OCI-LY3 (cell line): ENCODE data around the gene CCDC3.

Experiments
- H2AFZ ChIP-seq: fragments of 200-600, 300-600 bp; shearing (Covaris generic); 2 replicates; pipeline ENCODE4 v1.6.0; 2014; ENCODE audit warnings: antibody characterized with exemption, low read depth, low read length
- H3K27ac ChIP-seq: fragments of 200-600, 300-600 bp; sonication (generic); 2 replicates; pipeline ENCODE4 v1.5.1; 2014; ENCODE audit warnings: mild to moderate bottlenecking, low read length, moderate library complexity, mixed read lengths
- H3K27me3 ChIP-seq: fragments of 200-600, 300-600 bp; sonication (generic); 2 replicates; pipeline ENCODE4 v1.6.1; 2014; ENCODE audit warnings: low read depth, low read length, mixed read lengths
- H3K36me3 ChIP-seq: fragments of 200-600, 300-600 bp; sonication (generic); replicated peaks from 2 replicates; pipeline ENCODE3; 2014; ENCODE audit warnings: low read depth, low read length, mixed read lengths
- H3K4me1 ChIP-seq: fragments of 300-600, 200-600 bp; sonication (generic); 2 replicates; pipeline ENCODE4 v1.6.1; 2014; ENCODE audit warnings: low read length, mixed read lengths
- H3K4me2 ChIP-seq: fragments of 200-600, 300-600 bp; sonication (generic); 2 replicates; pipeline ENCODE4 v1.6.1; 2014; ENCODE audit warnings: low read length, mixed read lengths
- H3K4me3 ChIP-seq: fragments of 300-600, 200-600 bp; sonication (generic); 2 replicates; pipeline ENCODE4 v1.5.1; 2014; ENCODE audit warnings: antibody characterized with exemption, mild to moderate bottlenecking, low read length, moderate library complexity
- H3K79me2 ChIP-seq: fragments of 300-600, 200-600 bp; shearing (Covaris generic); 2 replicates; pipeline ENCODE4 v1.6.1; 2014; ENCODE audit warnings: mild to moderate bottlenecking, low read length, mixed read lengths
- H3K9ac ChIP-seq: fragments of 300-600, 200-600 bp; shearing (Covaris generic); 2 replicates; pipeline ENCODE4 v1.6.0; 2014; ENCODE audit warnings: mild to moderate bottlenecking, low read length, moderate library complexity
- H3K9me3 ChIP-seq: fragments of 200-600, 300-600 bp; shearing (Covaris generic); 2 replicates; pipeline ENCODE4 v1.6.1; 2014; ENCODE audit warnings: low read length, mixed read lengths; ENCODE audit not compliant: insufficient read depth
- H4K20me1 ChIP-seq: fragments of 200-600, 300-600 bp; sonication (generic); 2 replicates; pipeline ENCODE4 v1.6.1; 2016; ENCODE audit warnings: low read length, mixed read lengths; ENCODE audit not compliant: insufficient read depth
- EZH2phosphoT487 ChIP-seq: fragments of 200-600 bp; shearing (Covaris generic); IDR thresholded peaks from 2 replicates; pipeline ENCODE4 v1.6.1; 2018; ENCODE audit warnings: antibody characterized with exemption, mixed run types, low read depth
- TF ChIP-seq, protein P1 (sequence below): fragments of 200-600, 300-600 bp; sonication (generic); IDR thresholded peaks from 2 replicates; pipeline ENCODE4 v1.5.1; 2014; ENCODE audit warnings: antibody characterized with exemption, low read length, low read depth

The CCDC3 gene

DNA sequence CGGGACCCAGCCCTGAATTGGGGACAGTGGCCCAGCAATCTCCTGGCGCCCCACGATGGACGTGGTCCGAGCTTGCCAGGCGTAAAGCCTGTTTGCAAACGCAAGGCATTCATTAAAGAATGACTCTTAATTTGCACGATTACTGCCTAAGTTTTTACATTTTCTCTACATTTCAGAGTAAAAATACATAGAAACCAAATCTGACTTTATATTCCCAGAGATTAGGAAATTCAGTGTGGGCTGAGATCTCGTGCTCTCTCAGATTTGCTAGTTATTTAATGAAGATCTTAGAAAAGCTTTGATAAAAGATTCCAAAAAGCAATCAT, 337 bp upstream of the CCDC3 start:
- no peak overlapping the region for H3K9ac ChIP-seq

DNA sequence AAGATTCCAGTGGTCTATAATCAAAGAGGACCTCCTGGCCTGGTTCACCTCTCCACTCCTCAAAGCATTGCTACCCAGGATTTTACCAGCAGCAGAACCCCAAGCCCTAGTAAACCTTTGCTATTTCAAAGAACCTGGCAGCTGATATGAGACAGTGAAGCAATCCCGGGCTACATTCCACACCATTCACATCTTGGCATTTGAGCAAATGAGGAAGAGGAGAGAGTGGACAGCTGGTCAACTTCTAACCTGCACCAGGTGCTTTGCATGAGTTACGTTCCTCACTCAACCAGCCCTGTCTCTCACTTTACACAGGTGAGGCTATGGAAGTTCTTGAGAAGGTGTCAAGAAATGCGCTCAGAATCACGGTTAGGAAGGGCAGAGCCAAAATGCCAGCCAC, 1.1 kb downstream of the CCDC3 start:
- Histone ChIP-seq H3K9me3 (no peaks in the 10 kb centered on the region), H3K4me1 (peaks cover 7% of the 10 kb centered on the region), H2AFZ (no peak overlapping the region), H3K27me3 (no peaks in the 10 kb centered on the region; the same call in 1 of the 2 replicates), H3K27ac (no peak overlapping the region), H3K4me3 (no peak overlapping the region), H3K79me2 (no peaks in the 10 kb centered on the region), H3K36me3 (no peaks in the 10 kb centered on the region), H3K4me2 (no peak overlapping the region), H3K9ac (no peak overlapping the region), H4K20me1 (no peaks in the 10 kb centered on the region)
- TF ChIP-seq, protein P1, sequence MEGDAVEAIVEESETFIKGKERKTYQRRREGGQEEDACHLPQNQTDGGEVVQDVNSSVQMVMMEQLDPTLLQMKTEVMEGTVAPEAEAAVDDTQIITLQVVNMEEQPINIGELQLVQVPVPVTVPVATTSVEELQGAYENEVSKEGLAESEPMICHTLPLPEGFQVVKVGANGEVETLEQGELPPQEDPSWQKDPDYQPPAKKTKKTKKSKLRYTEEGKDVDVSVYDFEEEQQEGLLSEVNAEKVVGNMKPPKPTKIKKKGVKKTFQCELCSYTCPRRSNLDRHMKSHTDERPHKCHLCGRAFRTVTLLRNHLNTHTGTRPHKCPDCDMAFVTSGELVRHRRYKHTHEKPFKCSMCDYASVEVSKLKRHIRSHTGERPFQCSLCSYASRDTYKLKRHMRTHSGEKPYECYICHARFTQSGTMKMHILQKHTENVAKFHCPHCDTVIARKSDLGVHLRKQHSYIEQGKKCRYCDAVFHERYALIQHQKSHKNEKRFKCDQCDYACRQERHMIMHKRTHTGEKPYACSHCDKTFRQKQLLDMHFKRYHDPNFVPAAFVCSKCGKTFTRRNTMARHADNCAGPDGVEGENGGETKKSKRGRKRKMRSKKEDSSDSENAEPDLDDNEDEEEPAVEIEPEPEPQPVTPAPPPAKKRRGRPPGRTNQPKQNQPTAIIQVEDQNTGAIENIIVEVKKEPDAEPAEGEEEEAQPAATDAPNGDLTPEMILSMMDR: no peak
- no peak for TF ChIP-seq EZH2phosphoT487

More for the DNA sequence above, 337 bp upstream of the CCDC3 start:
- peak overlapping the region; percentile 52 for H3K4me2 ChIP-seq
- no peaks in the 10 kb centered on the region for H4K20me1 ChIP-seq
- no peaks in the 10 kb centered on the region for H3K79me2 ChIP-seq
- H3K27ac ChIP-seq: no peak overlapping the region
- H3K4me1 ChIP-seq: peaks cover 7% of the 10 kb centered on the region
- no peaks in the 10 kb centered on the region for H3K36me3 ChIP-seq
- H3K9me3 ChIP-seq: no peaks in the 10 kb centered on the region
- TF ChIP-seq, protein P1: no peak
- TF ChIP-seq EZH2phosphoT487: no peak
- H3K27me3 ChIP-seq: no peaks in the 10 kb centered on the region; the same call in 1 of the 2 replicates
- no peak overlapping the region for H2AFZ ChIP-seq
- H3K4me3 ChIP-seq: peak overlapping the region; percentile 68

DNA sequence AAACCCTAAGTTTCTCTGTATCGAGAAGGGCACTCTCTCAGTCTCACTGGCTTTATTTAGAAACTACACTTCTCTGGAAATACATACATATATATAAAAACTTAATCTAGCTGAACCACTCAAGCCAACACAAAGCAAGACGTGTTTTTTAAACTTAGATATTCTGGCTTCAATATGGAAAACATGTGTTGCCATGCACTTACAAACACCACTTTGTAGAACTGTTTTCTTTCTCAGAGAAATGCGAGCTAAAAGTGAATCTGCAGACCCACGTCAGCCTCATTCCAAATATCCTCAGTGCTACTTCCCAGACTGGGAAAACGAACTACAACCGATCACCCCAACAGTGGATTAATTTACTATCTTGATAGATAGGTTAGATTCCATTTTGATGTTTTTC, 1.7 kb downstream of the CCDC3 start:
- peaks cover 7% of the 10 kb centered on the region for H3K4me1 ChIP-seq
- H3K36me3 ChIP-seq: no peaks in the 10 kb centered on the region
- no peaks in the 10 kb centered on the region for H3K79me2 ChIP-seq
- no peak overlapping the region for H3K4me3 ChIP-seq
- TF ChIP-seq, protein P1: no peak
- no peak for TF ChIP-seq EZH2phosphoT487
- H3K27me3 ChIP-seq: no peaks in the 10 kb centered on the region; the same call in 1 of the 2 replicates
- no peak overlapping the region for H2AFZ ChIP-seq
- no peaks in the 10 kb centered on the region for H4K20me1 ChIP-seq
- H3K27ac ChIP-seq: no peak overlapping the region
- H3K9me3 ChIP-seq: no peaks in the 10 kb centered on the region
- H3K9ac ChIP-seq: no peak overlapping the region
- H3K4me2 ChIP-seq: no peak overlapping the region

DNA sequence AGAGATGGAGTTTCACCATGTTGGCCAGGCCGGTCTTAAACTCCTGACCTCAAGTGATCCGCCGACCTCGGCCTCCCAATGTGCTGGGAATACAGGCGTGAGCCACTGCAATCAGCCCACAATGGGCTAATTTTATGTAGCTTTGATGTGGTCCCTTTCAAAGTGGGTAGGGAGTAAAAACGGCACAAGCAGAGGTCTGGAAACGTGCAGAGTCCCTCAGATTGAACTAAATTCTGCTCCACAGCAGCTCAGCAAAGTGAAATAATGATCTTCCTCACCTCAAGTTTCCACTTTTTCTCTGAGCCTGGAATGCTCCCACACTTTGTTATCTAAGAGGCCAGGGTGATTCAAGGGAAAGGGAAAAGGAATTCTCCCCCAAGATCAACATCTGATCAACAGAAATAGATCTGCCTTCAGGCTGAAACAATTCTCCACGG, 6.1 kb downstream of the CCDC3 start:
- Histone ChIP-seq H2AFZ (no peak overlapping the region), H3K36me3 (no peaks in the 10 kb centered on the region), H3K9ac (no peak overlapping the region), H3K79me2 (no peaks in the 10 kb centered on the region), H3K27ac (no peak overlapping the region), H3K4me3 (no peak overlapping the region), H3K27me3 (no peaks in the 10 kb centered on the region; the same call in 1 of the 2 replicates), H3K4me2 (no peak overlapping the region), H4K20me1 (no peaks in the 10 kb centered on the region), H3K9me3 (no peaks in the 10 kb centered on the region), H3K4me1 (no peaks in the 10 kb centered on the region)
- TF ChIP-seq, protein P1: no peak
- no peak for TF ChIP-seq EZH2phosphoT487
